Sigmoid colon (tissue), 4 donors: ENCODE results near the gene KIAA0232.

ENCODE experiments used
- POLR2A ChIP-seq, 2 donors: fragments of 450-650 bp; IDR thresholded peaks; one replicate each; pipeline ENCODE4 v1.6.1; 2016; ENCODE audit warnings: antibody characterized with exemption in 2 of 2, mild to moderate bottlenecking in 2 of 2, moderate library complexity in 2 of 2
- POLR2AphosphoS5 ChIP-seq, 4 donors: sonication (generic); formaldehyde crosslinking; IDR thresholded peaks; one replicate each; pipeline ENCODE4 v1.6.1; 2017; ENCODE audit warnings: antibody characterized with exemption in 4 of 4
- TF ChIP-seq, protein P1 (sequence below), 4 experiments: fragments of 450-650 bp in 3 of 4; fragments of 200-600 bp in 1 of 4; IDR thresholded peaks; one replicate each; pipeline ENCODE4 v1.5.1; 2016 to 2019; ENCODE audit warnings: antibody characterized with exemption in 4 of 4, mild to moderate bottlenecking in 3 of 4, moderate library complexity in 2 of 4

DNA sequence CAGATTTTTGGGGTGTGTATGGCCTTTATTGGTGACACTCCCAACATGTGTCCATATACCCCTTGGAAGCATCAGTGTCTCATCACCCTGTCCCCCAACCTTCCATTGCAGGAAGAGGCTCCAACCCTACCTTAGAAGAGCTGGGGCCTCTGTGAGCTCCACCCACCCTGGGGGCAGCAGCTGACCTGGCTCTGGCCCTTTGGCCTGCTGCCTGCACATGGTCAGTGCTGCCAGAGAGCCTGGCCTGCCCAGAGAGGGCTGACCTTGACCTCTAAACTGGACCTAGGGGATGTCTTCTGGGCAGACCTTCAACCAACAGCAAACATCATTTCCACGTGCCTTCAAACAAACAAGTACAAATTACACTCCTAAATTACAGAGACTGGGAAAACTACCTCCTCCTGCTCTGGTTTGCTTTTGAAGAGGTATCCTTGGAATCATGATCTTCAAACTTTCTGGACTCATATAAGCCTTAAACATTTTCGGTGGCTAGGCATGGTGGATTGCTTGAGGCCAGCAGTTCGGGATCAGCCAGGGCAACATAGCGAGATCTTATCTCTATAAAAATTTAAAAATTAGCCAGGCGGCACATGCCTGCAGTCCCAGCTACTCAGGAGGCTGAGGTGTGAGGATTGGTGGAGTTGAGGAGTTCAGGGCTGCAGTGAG, 27.3 kb upstream of the KIAA0232 start:
- TF ChIP-seq POLR2A (IDR thresholded peaks at IDR 0.05) (no peak), POLR2AphosphoS5 (IDR thresholded peaks at IDR 0.05) (no peak)
- TF ChIP-seq, protein P1, sequence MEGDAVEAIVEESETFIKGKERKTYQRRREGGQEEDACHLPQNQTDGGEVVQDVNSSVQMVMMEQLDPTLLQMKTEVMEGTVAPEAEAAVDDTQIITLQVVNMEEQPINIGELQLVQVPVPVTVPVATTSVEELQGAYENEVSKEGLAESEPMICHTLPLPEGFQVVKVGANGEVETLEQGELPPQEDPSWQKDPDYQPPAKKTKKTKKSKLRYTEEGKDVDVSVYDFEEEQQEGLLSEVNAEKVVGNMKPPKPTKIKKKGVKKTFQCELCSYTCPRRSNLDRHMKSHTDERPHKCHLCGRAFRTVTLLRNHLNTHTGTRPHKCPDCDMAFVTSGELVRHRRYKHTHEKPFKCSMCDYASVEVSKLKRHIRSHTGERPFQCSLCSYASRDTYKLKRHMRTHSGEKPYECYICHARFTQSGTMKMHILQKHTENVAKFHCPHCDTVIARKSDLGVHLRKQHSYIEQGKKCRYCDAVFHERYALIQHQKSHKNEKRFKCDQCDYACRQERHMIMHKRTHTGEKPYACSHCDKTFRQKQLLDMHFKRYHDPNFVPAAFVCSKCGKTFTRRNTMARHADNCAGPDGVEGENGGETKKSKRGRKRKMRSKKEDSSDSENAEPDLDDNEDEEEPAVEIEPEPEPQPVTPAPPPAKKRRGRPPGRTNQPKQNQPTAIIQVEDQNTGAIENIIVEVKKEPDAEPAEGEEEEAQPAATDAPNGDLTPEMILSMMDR (IDR thresholded peaks at IDR 0.05): no peak
